Omental fat pad (tissue), 4 donors: ENCODE data around the gene JOSD1. TPM values are rescaled to one million over a fixed set of nuclear protein-coding genes. Genes with fewer than 3 reads are reported as not detected.

Experiments used
- ATAC-seq: fragments of 150-250 bp; one replicate; pipeline ENCODE4 v1.9.1; 2016; ENCODE audit warnings: mild to moderate bottlenecking, moderate library complexity; ENCODE audit not compliant: low FRiP score
- DNase-seq: peaks from one replicate; pipeline ENCODE4 v3.0.0-alpha.2; 2019; ENCODE audit warnings: low spot score
- CTCF ChIP-seq, 3 donors: fragments of 450-650 bp; IDR thresholded peaks; one replicate each; pipeline ENCODE4 v1.5.1; 2016 to 2017; ENCODE audit warnings: antibody characterized with exemption in 3 of 3, mild to moderate bottlenecking in 3 of 3, moderate library complexity in 2 of 3
- total RNA-seq, 4 donors: library from RNA; depleted of rRNA; stranded (reverse); fragments of >200 nt; gene quantifications; one replicate each; pipeline ENCODE4 v1.1.0, GENCODE V29; 2016

Gene JOSD1
- total RNA-seq, 4 donors from 2014 or later = 61.9 to 130 (median 66.3) TPM

GRCh38 chr22:38694049-38694448 is 6.7 kb downstream of the JOSD1 start:
- DNase-seq (no peak), ATAC-seq (no peak)
- TF ChIP-seq CTCF (IDR thresholded peaks at IDR 0.05) = no peak

- TF ChIP-seq CTCF (IDR thresholded peaks at IDR 0.05) = no peak
- ATAC-seq (no peak), DNase-seq (no peak)
Measured at GRCh38 chr22:38689651-38690050, 11.1 kb downstream of the JOSD1 start.

GRCh38 chr22:38685761-38686160 is 15.0 kb downstream of the JOSD1 start:
- ATAC-seq (no peak), DNase-seq (no peak)
- no peak for TF ChIP-seq CTCF (IDR thresholded peaks at IDR 0.05)

GRCh38 chr22:38684895-38685294 is 15.8 kb downstream of the JOSD1 start:
- no peak for DNase-seq
- no peak for ATAC-seq
- no peak for TF ChIP-seq CTCF (IDR thresholded peaks at IDR 0.05)

GRCh38 chr22:38681582-38682335 is 19.0 kb downstream of the JOSD1 start, which contains the start of gene TOMM22:
Gene TOMM22 (plus strand): TSS chr22:38681957. CDS start chr22:38681979, 22 bp downstream.
- TF ChIP-seq CTCF (IDR thresholded peaks at IDR 0.05) = no peak
- DNase-seq = peak; percentile 40

GRCh38 chr22:38675833-38676232 is 24.9 kb downstream of the JOSD1 start:
- TF ChIP-seq CTCF (IDR thresholded peaks at IDR 0.05) = no peak
- no peak for DNase-seq
- no peak for ATAC-seq

More at GRCh38 chr22:38681582-38682335, 19.0 kb downstream of the JOSD1 start, which contains the start of gene TOMM22:
- ATAC-seq = peak; percentile 93

- TF ChIP-seq CTCF (IDR thresholded peaks at IDR 0.05) = no peak
- no peak for ATAC-seq
- no peak for DNase-seq
Measured at GRCh38 chr22:38674888-38675287, 25.9 kb downstream of the JOSD1 start.
